ENCODE results near the gene SYNE2. TPM values are rescaled to one million over a fixed set of nuclear protein-coding genes. Genes with fewer than 3 reads are reported as not detected.

SYNE2 gene
- total and polyA plus RNA-seq, 2 of the 8 experiments (the other 6 are each of a cell fraction or from before 2014, with no cell fraction given): 32.6 to 46.1 TPM

DNA sequence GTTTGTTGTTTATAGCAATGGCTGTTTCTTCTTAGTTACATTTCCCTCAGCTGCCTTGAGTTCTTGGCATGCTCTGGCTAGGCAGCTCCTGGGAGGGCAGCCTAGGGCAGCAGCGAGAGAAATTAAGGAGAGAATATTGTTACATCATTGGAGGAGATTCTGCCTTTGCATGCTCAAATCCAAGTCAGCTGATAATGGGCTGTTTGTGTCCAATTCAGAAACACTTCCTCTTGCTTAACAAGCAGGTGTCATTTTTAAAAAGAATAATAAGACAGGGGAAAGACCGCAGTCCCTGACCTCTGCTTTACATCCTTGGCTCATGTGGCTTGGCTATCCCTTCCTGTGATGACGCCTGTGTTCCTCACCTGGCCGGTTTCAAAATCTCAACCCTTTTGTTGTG, 364.5 kb downstream of the SYNE2 start:
- no peaks in the 10 kb centered on the region for H3K79me2 ChIP-seq (ENCODE audit: control insufficient read depth in 1 of 2, insufficient read depth in 2 of 2, low read length in 2 of 2)
- FAIRE-seq: no peak
- H2BK20ac ChIP-seq (ENCODE audit: low read length): no peak overlapping the region
- no peaks in the 10 kb centered on the region for H3K9me3 ChIP-seq (ENCODE audit: insufficient read depth in 2 of 2, low read depth in 1 of 2, low read length in 1 of 2)
- H2BK12ac ChIP-seq (ENCODE audit: low read depth, low read length): no peak overlapping the region
- no peak overlapping the region for H2AFZ ChIP-seq (ENCODE audit: low read length)
- no peak overlapping the region for H3K4ac ChIP-seq (replicated peaks; ENCODE audit: insufficient read length, low read depth, low read length)
- no peak overlapping the region for H3K9ac ChIP-seq (replicated peaks in 1 of 4; ENCODE audit: extremely low read depth in 1 of 4, low read depth in 3 of 4, low read length in 3 of 4)
- no peak overlapping the region for H2AK5ac ChIP-seq (ENCODE audit: low read depth, low read length)
- no peaks in the 10 kb centered on the region for H3K4me1 ChIP-seq (replicated peaks in 1 of 4; ENCODE audit: control insufficient read depth in 3 of 4, insufficient read depth in 4 of 4, low read length in 3 of 4)
- CTCF ChIA-PET (ENCODE audit: partially characterized antibody): interaction anchor here (0.7 to 1.3 kb wide), 2 partner anchors 11 to 84 kb away, joined by 3 read pairs; no protein-coding TSS in a partner anchor
- H3K4me3 ChIP-seq (ENCODE audit: extremely low read depth in 1 of 4, insufficient read depth in 2 of 4, low read depth in 3 of 4, low read length in 4 of 4): no peak overlapping the region
- peaks cover 2 to 3% of the 10 kb centered on the region in 2 experiments for H4K20me1 ChIP-seq (replicated peaks in 1 of 2; ENCODE audit: control insufficient read depth in 1 of 2, insufficient read depth in 2 of 2, low read length in 2 of 2)
- no peak overlapping the region for H3K14ac ChIP-seq (ENCODE audit: insufficient read length)
- no peak overlapping the region for H3K23ac ChIP-seq (ENCODE audit: insufficient read length)
- H3K4me2 ChIP-seq (ENCODE audit: insufficient read depth in 1 of 2, low read depth in 2 of 2, low read length in 2 of 2): no peak overlapping the region
- H3K56ac ChIP-seq (replicated peaks; ENCODE audit: insufficient read length, low read depth, low read length): no peak overlapping the region
- H4K91ac ChIP-seq (replicated peaks; ENCODE audit: insufficient read length, low read length): no peak overlapping the region
- H2BK120ac ChIP-seq (replicated peaks; ENCODE audit: low read depth, low read length): no peak overlapping the region
- H2BK5ac ChIP-seq (ENCODE audit: low read depth, low read length): no peak overlapping the region
- H3K27me3 ChIP-seq (replicated peaks in 1 of 4; ENCODE audit: control insufficient read depth in 3 of 4, extremely low read depth in 1 of 4, insufficient read depth in 3 of 4, low read length in 3 of 4): no peaks in the 10 kb centered on the region
- POLR2A ChIA-PET (ENCODE audit: partially characterized antibody): interaction anchor here (0.7 kb wide), 1 partner anchor 66 kb away, joined by 3 read pairs; no protein-coding TSS in a partner anchor
- 90% methylated on average over 4 of the region's 4 CpGs; no CpG with 5 or more reads in 1 of the 2 experiments for WGBS, 2 experiments (ENCODE audit: extremely low coverage in 1 of 2, insufficient coverage in 1 of 2, insufficient read length in 1 of 2, insufficient replicate concordance in 2 of 2, low coverage in 1 of 2, low lambda C conversion rate in 2 of 2, missing lambda C conversion rate in 1 of 2)
- no peak for DNase-seq (ENCODE audit: low read depth in 1 of 2, low spot score in 2 of 2)
- H2BK15ac ChIP-seq (ENCODE audit: low read length): no peak overlapping the region
- no peaks in the 10 kb centered on the region for H3K23me2 ChIP-seq (ENCODE audit: low read depth, low read length)
- H4K5ac ChIP-seq (ENCODE audit: insufficient read length, low read depth, low read length): no peak overlapping the region
- H4K8ac ChIP-seq (ENCODE audit: extremely low read depth, insufficient read depth, low read length): no peak overlapping the region; the same call in 1 of the 2 replicates
- no peak overlapping the region for H3K27ac ChIP-seq (ENCODE audit: low read depth, low read length)
- H3K36me3 ChIP-seq (ENCODE audit: control insufficient read depth in 2 of 4, insufficient read depth in 4 of 4, low read length in 3 of 4): peaks cover 13 to 77% (median 47%) of the 10 kb centered on the region in 4 experiments
- no peak overlapping the region for H3K18ac ChIP-seq (ENCODE audit: extremely low read depth, low read length)
- H3K79me1 ChIP-seq (ENCODE audit: low read depth, low read length): no peaks in the 10 kb centered on the region

All from H1 (cell line).